Activated T-helper 17 cell treated with anti-CD3 and anti-CD28 coated beads, Interleukin-2, amount 50 U/mL, for 72 hours (primary cell): ENCODE data around the gene FAM117B. TPM values are rescaled to one million over a fixed set of nuclear protein-coding genes. Genes with fewer than 3 reads are reported as not detected.
"Not testable (repeated sequence)": the region's sequence is repeated elsewhere in the genome, so short reads cannot be mapped to it uniquely, and the experiment has no call there.

Source experiments
- ATAC-seq: fragments of 150-1000 bp; cut with Tn5 transposase; replicated peaks from 2 replicates; pipeline ENCODE4 v1.10.0; 2021; ENCODE audit warnings: mild to moderate bottlenecking, moderate library complexity
- H3K27ac Mint-ChIP-seq: one replicate; pipeline ENCODE4 v1.8.0; 2022; ENCODE audit warnings: mixed read lengths
- H3K27me3 Mint-ChIP-seq: one replicate; pipeline ENCODE4 v1.8.0; 2022; ENCODE audit warnings: mixed read lengths
- H3K36me3 Mint-ChIP-seq: one replicate; pipeline ENCODE4 v1.8.0; 2022; ENCODE audit warnings: low read depth, mild to moderate bottlenecking, mixed read lengths
- H3K4me1 Mint-ChIP-seq: one replicate; pipeline ENCODE4 v1.8.0; 2022; ENCODE audit warnings: mixed read lengths
- H3K4me3 Mint-ChIP-seq: one replicate; pipeline ENCODE4 v1.8.0; 2022; ENCODE audit warnings: mild to moderate bottlenecking, mixed read lengths
- H3K9me3 Mint-ChIP-seq: one replicate; pipeline ENCODE4 v1.8.0; 2022; ENCODE audit warnings: mixed read lengths
- total RNA-seq, 2 donors: library from RNA; stranded (reverse); gene quantifications; one replicate each; pipeline ENCODE4 v1.2.3, GENCODE V29; 2022

Gene FAM117B
- total RNA-seq, 2 donors from 2014 or later, result 5.6 to 26.1 TPM

GRCh38 chr2:202703091-202703490 is 68.3 kb downstream of the FAM117B start:
- Mint-ChIP-seq H3K4me1 (peaks cover 25% of the 10 kb centered on the region), H3K36me3 (peaks cover 19% of the 10 kb centered on the region), H3K27me3 (no peaks in the 10 kb centered on the region), H3K27ac (peak overlapping the region; percentile 58), H3K4me3 (peak overlapping the region; percentile 22), H3K9me3 (no peaks in the 10 kb centered on the region)
- ATAC-seq, result peak; percentile 70

DNA sequence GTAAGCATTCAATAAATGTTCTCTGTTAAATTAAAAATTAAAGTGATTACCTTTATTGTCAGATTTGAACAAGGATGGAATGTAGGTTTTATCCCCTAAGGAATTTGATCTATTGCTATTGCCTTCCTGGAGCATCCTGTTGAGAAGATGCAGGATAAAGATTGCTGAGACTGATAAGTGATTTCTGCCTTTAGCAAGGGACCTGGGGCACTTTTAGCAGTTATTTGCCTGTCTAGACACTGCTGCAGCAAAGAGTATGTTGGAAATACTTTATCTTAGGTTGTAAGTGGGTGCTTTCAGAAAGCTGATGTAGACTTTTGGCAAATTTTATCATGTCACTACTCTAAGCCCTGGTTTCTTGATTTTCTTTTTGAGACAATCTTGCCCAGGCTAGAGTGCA is 69.5 kb downstream of the FAM117B start:
- peak overlapping the region; percentile 58 for H3K27ac Mint-ChIP-seq
- peaks cover 29% of the 10 kb centered on the region for H3K4me1 Mint-ChIP-seq
- no peak for ATAC-seq
- peaks cover 14% of the 10 kb centered on the region for H3K36me3 Mint-ChIP-seq
- H3K27me3 Mint-ChIP-seq, result no peaks in the 10 kb centered on the region
- no peaks in the 10 kb centered on the region for H3K9me3 Mint-ChIP-seq
- H3K4me3 Mint-ChIP-seq, result no peak overlapping the region

DNA sequence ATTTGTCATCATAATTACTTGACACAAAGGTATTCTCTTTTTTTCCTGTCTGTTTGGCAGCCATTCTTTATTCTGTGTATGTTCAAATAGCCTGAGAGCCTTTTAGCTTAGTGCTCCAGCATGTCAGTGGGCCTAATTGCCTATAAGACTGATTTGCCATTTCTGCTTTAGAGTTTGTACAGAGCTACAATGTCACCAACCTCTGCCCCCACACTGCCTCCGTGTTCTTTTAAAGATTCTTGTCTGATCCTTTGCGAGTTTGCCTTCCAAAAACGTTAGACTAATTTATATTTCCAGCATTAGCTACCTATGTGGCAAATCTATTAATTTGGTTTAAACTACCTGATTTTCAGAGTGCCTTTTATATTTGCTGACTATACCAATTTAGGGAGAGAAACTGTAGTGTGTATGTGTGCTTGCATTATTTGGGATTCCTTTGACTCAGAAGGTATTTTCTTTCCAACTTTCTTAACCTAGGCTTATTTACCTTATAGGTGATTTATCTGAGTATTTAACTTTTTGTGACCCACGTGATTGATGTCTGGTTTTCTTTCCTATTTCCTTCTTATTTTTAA is 70.8 kb downstream of the FAM117B start:
- peak overlapping the region; percentile 9 for H3K4me3 Mint-ChIP-seq
- H3K27ac Mint-ChIP-seq, result peak overlapping the region; percentile 15
- H3K36me3 Mint-ChIP-seq, result peaks cover 5% of the 10 kb centered on the region
- no peaks in the 10 kb centered on the region for H3K27me3 Mint-ChIP-seq
- H3K4me1 Mint-ChIP-seq, result peaks cover 19% of the 10 kb centered on the region
- H3K9me3 Mint-ChIP-seq, result no peaks in the 10 kb centered on the region
- ATAC-seq, result no peak

GRCh38 chr2:202714971-202715935 is 80.5 kb downstream of the FAM117B start:
- H3K36me3 Mint-ChIP-seq, H3K4me1 Mint-ChIP-seq, H3K27me3 Mint-ChIP-seq: not testable (repeated sequence)

GRCh38 chr2:202716114-202716718 is 81.4 kb downstream of the FAM117B start:
- peaks cover 10% of the 10 kb centered on the region for H3K4me1 Mint-ChIP-seq
- H3K4me3 Mint-ChIP-seq, result no peak overlapping the region
- peaks cover 22% of the 10 kb centered on the region for H3K9me3 Mint-ChIP-seq
- no peaks in the 10 kb centered on the region for H3K27me3 Mint-ChIP-seq
- H3K27ac Mint-ChIP-seq, result no peak overlapping the region
- no peaks in the 10 kb centered on the region for H3K36me3 Mint-ChIP-seq
- no peak for ATAC-seq

More at GRCh38 chr2:202714971-202715935, 80.5 kb downstream of the FAM117B start:
- peaks cover 22% of the 10 kb centered on the region for H3K9me3 Mint-ChIP-seq
- not testable (repeated sequence) for H3K4me3 Mint-ChIP-seq, H3K27ac Mint-ChIP-seq, ATAC-seq

DNA sequence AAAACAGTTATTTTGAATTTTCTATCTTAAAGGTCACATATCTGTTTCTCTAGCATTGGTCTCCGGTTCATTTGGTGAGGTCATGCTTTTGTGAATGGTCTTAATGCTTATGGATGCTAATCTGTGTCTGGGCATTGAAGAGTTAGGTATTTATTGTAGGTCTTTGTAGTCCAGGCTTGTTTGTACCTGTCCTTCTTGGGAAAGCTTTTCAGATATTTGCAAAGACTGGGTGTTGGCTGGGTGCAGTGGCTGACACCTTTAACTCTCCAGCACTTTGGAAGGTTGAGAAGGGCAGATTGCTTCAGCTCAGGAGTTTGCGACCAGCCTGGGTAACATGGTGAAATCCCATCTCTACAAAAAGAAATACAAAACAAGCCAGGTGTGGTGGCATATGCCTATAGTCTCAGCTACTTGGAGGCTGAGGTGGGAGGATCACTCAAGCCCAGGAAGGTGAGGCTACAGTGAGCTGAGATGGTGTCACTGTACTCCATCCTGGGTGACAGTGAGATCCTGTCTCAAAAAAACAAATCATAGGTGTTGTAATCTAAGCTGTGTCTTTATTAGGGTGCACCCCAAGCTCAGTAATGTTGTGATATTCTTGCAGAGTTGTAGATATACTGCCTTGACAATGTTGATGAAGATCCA is 82.3 kb downstream of the FAM117B start:
- peaks cover 2% of the 10 kb centered on the region for H3K36me3 Mint-ChIP-seq
- H3K4me3 Mint-ChIP-seq, result no peak overlapping the region
- H3K27me3 Mint-ChIP-seq, result no peaks in the 10 kb centered on the region
- peaks cover 22% of the 10 kb centered on the region for H3K9me3 Mint-ChIP-seq
- no peak overlapping the region for H3K27ac Mint-ChIP-seq
- no peak for ATAC-seq
- peaks cover 10% of the 10 kb centered on the region for H3K4me1 Mint-ChIP-seq

DNA sequence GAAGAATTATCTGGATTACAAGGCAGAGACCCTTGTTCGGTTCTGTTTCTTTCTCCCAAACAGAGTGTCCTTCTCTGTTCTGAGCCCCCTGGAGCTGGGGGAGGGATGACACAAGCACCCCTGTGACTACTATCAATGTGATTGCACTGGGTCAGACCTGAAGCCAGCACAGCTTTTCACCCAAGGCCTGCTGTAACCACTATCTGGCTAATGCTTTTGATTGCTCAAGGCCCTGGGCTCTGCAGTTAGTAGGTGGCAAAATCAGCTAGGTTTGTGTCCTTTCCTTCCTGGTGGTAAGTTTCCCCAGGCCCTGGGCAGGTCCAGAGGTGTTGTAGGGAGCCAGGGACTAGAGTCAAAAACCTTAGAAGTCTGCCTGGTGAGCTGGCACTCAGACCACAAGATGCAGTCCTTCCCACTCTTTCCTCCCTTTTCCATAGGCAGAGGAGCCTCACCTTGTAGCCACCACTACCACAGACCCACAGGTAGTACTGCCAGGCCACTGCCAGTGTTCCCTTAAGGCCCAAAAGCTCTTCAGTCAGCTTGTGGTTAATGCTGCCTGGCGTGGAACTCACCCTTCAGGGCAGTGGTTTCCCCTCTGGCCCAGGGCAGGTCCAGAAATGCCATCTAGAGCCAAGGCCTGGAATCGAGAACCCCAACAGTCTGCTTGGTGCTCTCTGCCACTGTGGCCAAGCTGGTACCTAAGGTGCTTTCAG is 83.0 kb downstream of the FAM117B start:
- Mint-ChIP-seq H3K36me3 (peaks cover 6% of the 10 kb centered on the region), H3K9me3 (peaks cover 17% of the 10 kb centered on the region), H3K4me3 (no peak overlapping the region), H3K27me3 (no peaks in the 10 kb centered on the region), H3K4me1 (peaks cover 10% of the 10 kb centered on the region), H3K27ac (no peak overlapping the region)
- ATAC-seq, result peak; percentile 18

GRCh38 chr2:202718614-202719013 is 83.8 kb downstream of the FAM117B start:
- Mint-ChIP-seq H3K9me3 (peaks cover 10% of the 10 kb centered on the region), H3K36me3 (peaks cover 6% of the 10 kb centered on the region), H3K27ac (no peak overlapping the region), H3K4me3 (no peak overlapping the region), H3K4me1 (peaks cover 10% of the 10 kb centered on the region), H3K27me3 (no peaks in the 10 kb centered on the region)
- no peak for ATAC-seq

- H3K36me3 Mint-ChIP-seq, result peaks cover 12% of the 10 kb centered on the region
- no peaks in the 10 kb centered on the region for H3K27me3 Mint-ChIP-seq
- ATAC-seq, result no peak
- no peak overlapping the region for H3K4me3 Mint-ChIP-seq
- peaks cover 10% of the 10 kb centered on the region for H3K4me1 Mint-ChIP-seq
- H3K9me3 Mint-ChIP-seq, result peaks cover 10% of the 10 kb centered on the region
- no peak overlapping the region for H3K27ac Mint-ChIP-seq
Observed at GRCh38 chr2:202720226-202720625, 85.5 kb downstream of the FAM117B start.

DNA sequence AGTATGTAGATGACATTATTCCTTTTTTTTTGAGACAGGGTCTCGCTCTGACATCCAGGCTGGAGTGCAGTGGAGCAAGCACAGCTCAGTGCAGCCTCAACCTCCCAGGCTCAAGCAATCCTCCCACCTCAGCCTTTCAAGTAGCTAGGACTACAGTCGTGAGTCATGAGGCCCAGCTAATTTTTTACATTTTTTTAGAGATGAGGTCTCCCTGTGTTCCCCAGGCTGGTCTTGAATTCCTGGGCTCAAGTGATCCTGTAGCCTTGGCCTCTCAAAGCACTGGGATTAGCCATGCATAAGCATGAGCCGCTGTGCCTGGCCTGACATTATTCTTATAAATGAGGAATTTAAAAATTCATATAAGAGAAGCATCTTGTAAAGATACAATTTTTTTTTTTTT is 86.9 kb downstream of the FAM117B start:
- Mint-ChIP-seq H3K36me3 (peaks cover 26% of the 10 kb centered on the region), H3K4me3 (no peak overlapping the region), H3K27ac (no peak overlapping the region), H3K9me3 (peaks cover 2% of the 10 kb centered on the region), H3K27me3 (no peaks in the 10 kb centered on the region), H3K4me1 (peaks cover 6% of the 10 kb centered on the region)
- ATAC-seq, result no peak

DNA sequence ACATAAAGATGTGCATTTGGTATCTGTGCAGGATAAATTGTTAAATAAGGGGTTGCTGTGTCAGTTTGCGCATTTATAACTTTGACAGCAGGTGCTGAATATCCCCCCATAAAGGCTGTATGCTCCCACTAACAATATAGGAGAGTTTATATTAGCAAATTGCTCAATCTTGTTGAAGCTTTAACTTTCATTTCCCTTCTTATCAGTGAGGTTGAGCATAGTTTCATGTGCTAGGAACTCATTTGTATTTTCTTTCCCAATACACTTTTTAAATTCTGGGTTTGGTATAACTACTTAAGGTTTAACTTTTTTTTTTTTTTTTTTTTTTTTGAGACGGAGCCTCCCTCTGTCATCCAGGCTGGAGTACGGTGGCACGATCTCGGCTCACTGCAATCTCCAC is 89.0 kb downstream of the FAM117B start:
- ATAC-seq, result no peak
- H3K27ac Mint-ChIP-seq, result no peak overlapping the region
- peaks cover 2% of the 10 kb centered on the region for H3K4me1 Mint-ChIP-seq
- no peaks in the 10 kb centered on the region for H3K27me3 Mint-ChIP-seq
- no peak overlapping the region for H3K4me3 Mint-ChIP-seq
- no peaks in the 10 kb centered on the region for H3K9me3 Mint-ChIP-seq
- H3K36me3 Mint-ChIP-seq, result peaks cover 41% of the 10 kb centered on the region

DNA sequence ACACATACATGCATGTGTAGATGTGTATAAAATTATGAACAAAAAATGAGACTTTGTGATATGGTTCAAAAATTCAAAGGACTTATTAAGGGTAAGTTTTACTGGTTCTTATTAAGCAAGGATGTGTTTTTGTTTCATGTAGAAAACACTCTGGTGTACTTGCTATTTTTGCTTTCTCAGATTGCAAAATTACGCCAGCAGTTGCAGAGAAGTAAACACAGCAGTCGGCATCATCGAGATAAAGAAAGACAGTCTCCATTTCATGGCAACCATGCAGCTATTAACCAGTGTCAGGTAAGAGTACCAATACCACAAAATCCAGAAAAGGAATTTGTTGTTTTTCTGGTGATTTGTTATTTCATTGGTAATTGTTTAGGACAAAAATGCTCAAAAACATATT is 91.3 kb downstream of the FAM117B start:
- H3K27ac Mint-ChIP-seq, result no peak overlapping the region
- H3K27me3 Mint-ChIP-seq, result no peaks in the 10 kb centered on the region
- H3K9me3 Mint-ChIP-seq, result no peaks in the 10 kb centered on the region
- H3K4me3 Mint-ChIP-seq, result no peak overlapping the region
- no peak for ATAC-seq
- H3K36me3 Mint-ChIP-seq, result peaks cover 63% of the 10 kb centered on the region
- H3K4me1 Mint-ChIP-seq, result no peaks in the 10 kb centered on the region

DNA sequence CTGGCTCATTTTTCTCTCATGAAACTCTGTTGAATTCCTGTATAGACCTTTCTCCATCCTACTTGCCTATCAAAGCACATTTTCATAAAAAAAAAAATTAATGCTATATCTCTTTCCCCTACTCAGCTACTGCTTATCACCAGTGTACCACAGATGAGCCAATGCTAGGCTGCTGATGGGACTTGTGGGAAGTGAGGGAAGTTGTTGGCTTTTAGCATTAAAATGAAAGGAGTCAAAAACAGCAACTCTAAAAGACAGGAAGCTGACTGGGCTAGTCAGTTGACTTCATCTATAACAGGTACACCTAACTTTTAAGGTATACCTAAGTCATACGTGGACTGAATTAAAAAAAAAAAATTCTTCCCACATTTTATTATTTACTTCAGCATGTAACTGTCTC is 102.1 kb downstream of the FAM117B start:
- Mint-ChIP-seq H3K27ac (no peak overlapping the region), H3K4me3 (no peak overlapping the region), H3K27me3 (no peaks in the 10 kb centered on the region), H3K36me3 (peaks cover 52% of the 10 kb centered on the region), H3K4me1 (no peaks in the 10 kb centered on the region), H3K9me3 (no peaks in the 10 kb centered on the region)
- ATAC-seq, result no peak

GRCh38 chr2:202743613-202744012 is 108.8 kb downstream of the FAM117B start:
- Mint-ChIP-seq H3K4me1 (no peaks in the 10 kb centered on the region), H3K9me3 (peaks cover 6% of the 10 kb centered on the region), H3K27me3 (no peaks in the 10 kb centered on the region), H3K36me3 (peaks cover 38% of the 10 kb centered on the region), H3K27ac (no peak overlapping the region), H3K4me3 (no peak overlapping the region)
- no peak for ATAC-seq
